ENCODE measurements around the gene EXOC4. TPM values are rescaled to one million over a fixed set of nuclear protein-coding genes. Genes with fewer than 3 reads are reported as not detected.

Gene EXOC4
- total and polyA plus RNA-seq, 2 donors (not counting 3 experiments of a cell fraction or from before 2014, with no cell fraction given) = 20.3 to 73.1 TPM

DNA sequence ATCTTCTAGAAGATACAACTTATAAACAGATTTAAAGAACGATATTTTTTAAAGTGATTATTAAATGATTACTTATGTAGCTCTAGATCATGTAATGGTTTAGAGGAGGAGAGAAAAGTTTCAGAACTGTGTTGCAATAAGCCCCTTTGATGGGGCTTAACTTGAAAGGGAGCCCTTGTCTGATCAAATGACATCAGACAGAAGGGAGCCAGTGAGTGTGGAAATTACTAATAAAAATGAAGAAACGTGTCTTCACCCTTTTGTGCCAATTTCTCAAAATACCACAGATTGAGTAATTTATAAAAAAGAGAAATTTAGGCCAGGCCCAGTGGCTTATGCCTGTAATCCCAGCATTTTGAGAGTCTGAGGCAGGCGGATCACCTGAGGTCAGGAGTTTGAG is 318.2 kb downstream of the EXOC4 start:
- TF ChIP-seq POLR2AphosphoS5 (IDR thresholded peaks at IDR 0.05; ENCODE audit: insufficient read depth, low read depth, low read length) (no peak), JUN (IDR thresholded peaks at IDR 0.05; ENCODE audit: borderline replicate concordance, insufficient read depth, insufficient read length, low read depth) (no peak), EZH2 (IDR thresholded peaks at IDR 0.05; ENCODE audit: borderline replicate concordance, low read depth, low read length, severe bottlenecking) (no peak), GATA2 (IDR thresholded peaks at IDR 0.05; ENCODE audit: insufficient read depth, insufficient read length, low read depth, low read length) (no peak), MAX (IDR thresholded peaks at IDR 0.05; ENCODE audit: insufficient read depth, insufficient read length) (no peak), MYC (IDR thresholded peaks at IDR 0.05; ENCODE audit: low read depth, low read length) (no peak), FOS (IDR thresholded peaks at IDR 0.05; ENCODE audit: borderline replicate concordance, insufficient read depth, low read length) (no peak), POLR2A (IDR thresholded peaks at IDR 0.05; ENCODE audit: low read depth, low read length) (no peak)
- TF ChIP-seq, protein P1, sequence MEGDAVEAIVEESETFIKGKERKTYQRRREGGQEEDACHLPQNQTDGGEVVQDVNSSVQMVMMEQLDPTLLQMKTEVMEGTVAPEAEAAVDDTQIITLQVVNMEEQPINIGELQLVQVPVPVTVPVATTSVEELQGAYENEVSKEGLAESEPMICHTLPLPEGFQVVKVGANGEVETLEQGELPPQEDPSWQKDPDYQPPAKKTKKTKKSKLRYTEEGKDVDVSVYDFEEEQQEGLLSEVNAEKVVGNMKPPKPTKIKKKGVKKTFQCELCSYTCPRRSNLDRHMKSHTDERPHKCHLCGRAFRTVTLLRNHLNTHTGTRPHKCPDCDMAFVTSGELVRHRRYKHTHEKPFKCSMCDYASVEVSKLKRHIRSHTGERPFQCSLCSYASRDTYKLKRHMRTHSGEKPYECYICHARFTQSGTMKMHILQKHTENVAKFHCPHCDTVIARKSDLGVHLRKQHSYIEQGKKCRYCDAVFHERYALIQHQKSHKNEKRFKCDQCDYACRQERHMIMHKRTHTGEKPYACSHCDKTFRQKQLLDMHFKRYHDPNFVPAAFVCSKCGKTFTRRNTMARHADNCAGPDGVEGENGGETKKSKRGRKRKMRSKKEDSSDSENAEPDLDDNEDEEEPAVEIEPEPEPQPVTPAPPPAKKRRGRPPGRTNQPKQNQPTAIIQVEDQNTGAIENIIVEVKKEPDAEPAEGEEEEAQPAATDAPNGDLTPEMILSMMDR (IDR thresholded peaks at IDR 0.05; ENCODE audit: extremely low read depth in 1 of 2, insufficient read depth in 1 of 2, low read depth in 1 of 2, low read length in 2 of 2) = no peak
- dilution Hi-C loops (cut with MboI; ENCODE audit: extremely low pct_ligation_motif_present, low sequenced_read_pairs) (no loop called here), intact Hi-C loops (cut with micrococcal nuclease) (no loop called here)
- Histone ChIP-seq H3K9me3 (replicated peaks; ENCODE audit: control insufficient read depth, insufficient read depth, low read length) (no peaks in the 10 kb centered on the region), H4K20me1 (replicated peaks; ENCODE audit: control insufficient read depth, extremely low read depth, insufficient read depth, low read length) (no peaks in the 10 kb centered on the region), H3K36me3 (ENCODE audit: control insufficient read depth in 2 of 2, extremely low read depth in 1 of 2, insufficient read depth in 2 of 2, low read length in 2 of 2) (no peaks in the 10 kb centered on the region), H3K4me1 (ENCODE audit: control insufficient read depth, extremely low read depth, insufficient read depth, low read length) (no peaks in the 10 kb centered on the region), H3K9ac (replicated peaks; ENCODE audit: extremely low read depth, insufficient read depth, low read length) (no peak overlapping the region), H3K79me2 (ENCODE audit: control insufficient read depth, insufficient read depth, low read length) (no peaks in the 10 kb centered on the region), H3K27ac (ENCODE audit: insufficient read depth, low read depth, low read length) (no peak overlapping the region), H3K4me2 (ENCODE audit: insufficient read depth, low read length) (no peak overlapping the region), H3K4me3 (replicated peaks in 1 of 3; ENCODE audit: insufficient read depth in 1 of 3, low read depth in 1 of 3, low read length in 3 of 3) (no peak overlapping the region), H3K9me1 (replicated peaks; ENCODE audit: control insufficient read depth, extremely low read depth, insufficient read depth, low read length) (no peaks in the 10 kb centered on the region), H2AFZ (ENCODE audit: low read depth, low read length) (no peak overlapping the region), H3K27me3 (ENCODE audit: control insufficient read depth in 2 of 2, insufficient read depth in 2 of 2, low read length in 2 of 2) (no peaks in the 10 kb centered on the region)
- ChIA-PET POLR2A (no interaction called here), CTCF (no interaction called here)
- BruUV-seq (replicated peaks) = no TSS peak
- DNase-seq (ENCODE audit: low read depth, low spot score) (no peak), FAIRE-seq (no peak)
